Small intestine (tissue), 7 donors: ENCODE data around the gene PLD6. TPM values are rescaled to one million over a fixed set of nuclear protein-coding genes. Genes with fewer than 3 reads are reported as not detected.
A peak's percentile ranks its signal among the peaks of the same experiment; 100 is the strongest.
"Not testable (repeated sequence)": the region's sequence is repeated elsewhere in the genome, so short reads cannot be mapped to it uniquely, and the experiment has no call there.

Source experiments
- DNase-seq, 2 donors: peaks; one replicate each; pipeline versions ENCODE4 v3.0.0 to v3.0.0-alpha.2; 2013
- FAIRE-seq: peaks from 2 replicates; lab custom pipeline; 2012; peaks lifted over from hg19 to GRCh38; lab: Jason Lieb, UNC
- H3K27ac ChIP-seq, 3 donors: one replicate each; pipeline ENCODE4 v1.5.1; 2013; ENCODE audit warnings: low read length in 2 of 3, mild to moderate bottlenecking in 2 of 3, control low read depth in 1 of 3, inconsistent platforms in 1 of 3, low read depth in 1 of 3, moderate library complexity in 1 of 3
- H3K27me3 ChIP-seq, 3 donors: one replicate each; pipeline ENCODE4 v1.6.1; 2013; ENCODE audit warnings: low read length in 3 of 3, inconsistent platforms in 1 of 3; ENCODE audit not compliant: control insufficient read depth in 3 of 3, insufficient read depth in 3 of 3
- H3K36me3 ChIP-seq, 3 donors: one replicate each; pipeline ENCODE4 v1.6.1; 2013; ENCODE audit warnings: low read length in 3 of 3, inconsistent platforms in 1 of 3, low read depth in 1 of 3, mild to moderate bottlenecking in 1 of 3, moderate library complexity in 1 of 3; ENCODE audit not compliant: control insufficient read depth in 3 of 3, insufficient read depth in 2 of 3
- H3K4me1 ChIP-seq, 3 donors: one replicate each; pipeline ENCODE4 v1.6.1; 2013; ENCODE audit warnings: low read length in 2 of 3, inconsistent platforms in 1 of 3, low read depth in 1 of 3, mild to moderate bottlenecking in 1 of 3, moderate library complexity in 1 of 3; ENCODE audit not compliant: control insufficient read depth in 3 of 3, insufficient read depth in 2 of 3
- H3K4me3 ChIP-seq, 3 donors: one replicate each; pipeline ENCODE4 v1.5.1; 2013; ENCODE audit warnings: low read length in 3 of 3, control low read depth in 1 of 3, inconsistent platforms in 1 of 3, low read depth in 1 of 3, mild to moderate bottlenecking in 1 of 3, moderate library complexity in 1 of 3
- H3K9me3 ChIP-seq, 2 donors: one replicate each; pipeline ENCODE4 v1.6.1; 2013; ENCODE audit warnings: low read depth in 1 of 2, low read length in 1 of 2; ENCODE audit not compliant: control insufficient read depth in 2 of 2, insufficient read depth in 1 of 2
- WGBS, 3 donors: extraction: QIAGEN DNeasy Blood & Tissue Kit; methylation state at CpG; one replicate each; pipeline ENCODE4 v1.1.7; 2013; 5-methylcytosine and 5-hydroxymethylcytosine counted together
- polyA plus RNA-seq, 4 donors: library from polyadenylated mRNA; stranded (reverse) in 3 of 4; unstranded in 1 of 4; fragments of 200-250 nt in 3 of 4; fragments of 120-200 nt in 1 of 4; gene quantifications; one replicate each; pipeline versions ENCODE4 v1.2.1 to v1.2.3, GENCODE V29; 2013
- donor health status: healthy with polysubstance abuse.
- donor health status: control.
- donor health status: control.
- donor health status: Bipolar disorder and iron deficiency.
- donor health status: healthy.

PLD6 gene
- polyA plus RNA-seq, 4 donors: 1.4 to 5.2 (median 1.6) TPM

GRCh38 chr17:17188586-17188985 is 17.5 kb downstream of the PLD6 start:
- H3K4me1 ChIP-seq: peaks cover 0 to 11% (median 8%) of the 10 kb centered on the region in 3 donors
- no peak overlapping the region for H3K4me3 ChIP-seq
- H3K9me3 ChIP-seq: no peaks in the 10 kb centered on the region
- DNase-seq: no peak
- peaks cover 4 to 54% (median 5%) of the 10 kb centered on the region in 3 donors for H3K36me3 ChIP-seq
- FAIRE-seq: no peak
- no peak overlapping the region for H3K27ac ChIP-seq
- WGBS, 3 donors: 95 to 97% (median 96%) methylated on average over 4 of the region's 4 CpGs
- H3K27me3 ChIP-seq: no peaks in the 10 kb centered on the region

GRCh38 chr17:17186551-17187505 is 19.3 kb downstream of the PLD6 start:
- Histone ChIP-seq H3K36me3 (peaks cover 5 to 72% (median 7%) of the 10 kb centered on the region in 3 donors), H3K4me1 (peaks cover 0 to 11% (median 8%) of the 10 kb centered on the region in 3 donors), H3K27ac (no peak overlapping the region), H3K27me3 (no peaks in the 10 kb centered on the region), H3K9me3 (no peaks in the 10 kb centered on the region), H3K4me3 (no peak overlapping the region)
- 69 to 73% (median 72%) methylated on average over 14 of the region's 14 CpGs for WGBS, 3 donors
- FAIRE-seq: no peak
- DNase-seq: no peak

GRCh38 chr17:17186051-17186450 is 20.1 kb downstream of the PLD6 start:
- DNase-seq: peak; percentile 21 to 53
- H3K4me3 ChIP-seq: no peak overlapping the region
- 19 to 30% (median 27%) methylated on average over 3 of the region's 3 CpGs for WGBS, 3 donors
- peak overlapping the region in 1 of 3 donors; percentile 21 for H3K27ac ChIP-seq
- no peaks in the 10 kb centered on the region for H3K9me3 ChIP-seq
- no peak for FAIRE-seq
- no peaks in the 10 kb centered on the region for H3K27me3 ChIP-seq
- peaks cover 0 to 11% (median 8%) of the 10 kb centered on the region in 3 donors for H3K4me1 ChIP-seq
- peaks cover 7 to 78% (median 8%) of the 10 kb centered on the region in 3 donors for H3K36me3 ChIP-seq

GRCh38 chr17:17184985-17185757 is 21.0 kb downstream of the PLD6 start:
- Histone ChIP-seq H3K27ac (peak overlapping the region in 1 of 3 donors; percentile 55), H3K36me3 (peaks cover 10 to 86% (median 12%) of the 10 kb centered on the region in 3 donors)
- not testable (repeated sequence) for H3K9me3 ChIP-seq, H3K27me3 ChIP-seq, FAIRE-seq, DNase-seq, H3K4me1 ChIP-seq, H3K4me3 ChIP-seq
- WGBS, 3 donors: 69 to 79% (median 76%) methylated on average over 13 of the region's 13 CpGs

GRCh38 chr17:17183744-17184143 is 22.4 kb downstream of the PLD6 start:
- H3K27ac ChIP-seq: peak overlapping the region in 1 of 3 donors; percentile 3
- H3K9me3 ChIP-seq: no peaks in the 10 kb centered on the region
- H3K4me1 ChIP-seq: peaks cover 0 to 8% (median 7%) of the 10 kb centered on the region in 3 donors
- no peak for FAIRE-seq
- H3K27me3 ChIP-seq: no peaks in the 10 kb centered on the region
- 82 to 97% (median 96%) methylated on average over 4 of the region's 4 CpGs for WGBS, 3 donors
- peaks cover 11 to 90% (median 18%) of the 10 kb centered on the region in 3 donors for H3K36me3 ChIP-seq
- H3K4me3 ChIP-seq: no peak overlapping the region
- no peak for DNase-seq

GRCh38 chr17:17182598-17183136 is 23.5 kb downstream of the PLD6 start:
- Histone ChIP-seq H3K27me3 (no peaks in the 10 kb centered on the region), H3K36me3 (peaks cover 7 to 88% (median 21%) of the 10 kb centered on the region in 3 donors), H3K4me1 (peaks cover 0 to 8% (median 7%) of the 10 kb centered on the region in 3 donors), H3K9me3 (no peaks in the 10 kb centered on the region), H3K4me3 (no peak overlapping the region), H3K27ac (peak overlapping the region in 1 of 3 donors; percentile 58)
- WGBS, 3 donors: 89 to 96% (median 96%) methylated on average over 6 of the region's 6 CpGs
- FAIRE-seq: no peak
- no peak for DNase-seq

GRCh38 chr17:17181666-17182597 is 24.2 kb downstream of the PLD6 start:
- FAIRE-seq (no peak), DNase-seq (no peak)
- Histone ChIP-seq H3K4me3 (no peak overlapping the region), H3K4me1 (peaks cover 0 to 8% (median 7%) of the 10 kb centered on the region in 3 donors), H3K36me3 (peaks cover 14 to 88% (median 24%) of the 10 kb centered on the region in 3 donors), H3K27me3 (no peaks in the 10 kb centered on the region), H3K9me3 (no peaks in the 10 kb centered on the region), H3K27ac (peak overlapping the region in 1 of 3 donors; percentile 58)
- 72 to 88% (median 78%) methylated on average over 15 of the region's 15 CpGs for WGBS, 3 donors
